ENCODE results near the gene METTL16.

DNA sequence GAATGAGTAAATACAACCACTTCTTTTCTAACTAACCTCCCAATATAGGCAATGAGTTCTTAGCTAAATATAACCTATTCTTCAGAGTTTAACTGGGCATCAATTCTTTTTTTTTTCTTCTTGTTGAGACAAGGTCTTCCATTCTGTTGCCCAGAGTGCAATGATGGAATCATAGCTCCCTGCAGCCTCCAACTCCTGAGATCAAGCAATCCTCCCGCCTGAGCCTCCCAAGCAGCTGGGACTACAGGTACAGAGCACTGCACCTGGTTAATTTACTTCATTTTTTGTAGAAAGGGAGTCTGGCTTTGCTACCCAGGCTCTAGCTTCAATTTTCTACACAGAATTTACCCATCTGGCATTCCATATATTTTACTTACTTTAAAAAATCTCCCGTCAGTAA is 1.1 kb downstream of the METTL16 start:
- TF ChIP-seq CTCF (IDR thresholded peaks at IDR 0.05; ENCODE audit: poor library complexity) (no peak), EZH2 (IDR thresholded peaks at IDR 0.05; ENCODE audit: borderline replicate concordance) (no peak)
